Activated CD4-positive, alpha-beta T cell treated with anti-CD3 and anti-CD28 coated beads, Interleukin-10, Interleukin-2, amounts not matched to agents 100 ng/mL and 50 ng/mL, durations not matched to agents 16 hours and 8 hours (primary cell): ENCODE data around the gene ACADVL.

Source experiments
- DNase-seq: peaks from one replicate; pipeline ENCODE4 v3.0.0-alpha.2; 2020

The ACADVL gene

DNA sequence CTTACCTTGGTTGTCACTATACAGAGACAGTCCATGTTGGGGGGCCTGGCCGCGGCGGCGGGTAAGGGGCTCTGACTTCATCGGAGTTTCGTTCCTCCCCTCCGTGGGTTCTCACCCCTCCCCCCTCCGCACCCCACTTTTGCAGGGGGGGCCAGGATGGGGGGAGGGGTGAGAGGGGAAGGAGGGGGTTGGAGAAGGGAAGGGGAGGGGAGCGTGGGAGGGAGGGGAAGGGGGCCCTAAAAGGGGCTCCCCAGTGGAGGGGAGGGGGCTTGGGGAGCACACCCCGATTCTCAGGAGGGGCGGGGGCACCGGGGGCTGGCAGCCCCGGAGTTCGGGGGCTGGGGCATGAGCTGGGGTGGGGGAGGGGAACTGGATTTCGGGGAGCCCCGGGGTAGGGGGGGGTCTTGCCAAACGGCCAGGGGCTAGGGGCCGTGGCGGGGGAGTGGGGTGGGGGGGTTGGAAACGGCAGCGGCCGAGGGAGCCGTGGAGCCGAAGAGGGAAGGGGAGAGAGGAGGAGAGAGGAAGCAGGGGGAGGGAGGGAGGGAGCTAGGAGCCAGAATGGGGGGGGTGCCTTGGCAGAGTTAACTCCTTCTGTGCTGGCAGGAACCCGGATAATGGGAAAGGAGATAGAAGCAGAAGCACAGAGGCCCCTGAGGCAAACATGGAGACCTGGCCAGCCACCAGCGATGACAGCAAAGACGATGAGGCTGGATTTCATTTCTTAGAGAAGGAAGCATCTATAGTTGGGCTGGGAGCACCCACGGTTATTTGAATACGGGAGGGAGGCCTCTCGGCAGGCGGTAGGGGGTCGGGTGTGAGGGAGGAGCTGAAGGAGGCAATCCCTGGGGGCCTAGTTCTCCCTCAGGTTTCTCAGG lies 2.4 kb upstream of the ACADVL start:
- DNase-seq, result no peak

DNA sequence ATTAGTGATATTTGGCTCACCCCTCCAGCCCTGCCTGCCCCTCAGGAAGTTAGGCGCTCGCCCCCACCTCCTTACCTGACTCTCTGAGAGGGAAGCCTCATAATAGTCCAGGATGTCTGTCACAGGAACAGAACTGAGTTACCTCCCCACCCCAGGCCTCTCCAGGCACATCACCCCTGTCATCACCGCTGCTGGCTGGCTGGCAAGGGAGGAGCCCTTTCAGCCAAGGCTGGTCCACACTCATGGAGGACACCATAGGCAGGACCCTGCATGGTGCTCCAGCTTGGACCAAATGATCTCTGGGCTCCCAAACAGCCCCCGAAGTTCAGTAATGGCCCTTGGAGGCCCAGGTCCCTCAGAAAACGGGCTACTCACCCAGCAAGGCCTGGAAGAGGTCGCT lies 1.6 kb upstream of the ACADVL start:
- DNase-seq, result no peak

DNA sequence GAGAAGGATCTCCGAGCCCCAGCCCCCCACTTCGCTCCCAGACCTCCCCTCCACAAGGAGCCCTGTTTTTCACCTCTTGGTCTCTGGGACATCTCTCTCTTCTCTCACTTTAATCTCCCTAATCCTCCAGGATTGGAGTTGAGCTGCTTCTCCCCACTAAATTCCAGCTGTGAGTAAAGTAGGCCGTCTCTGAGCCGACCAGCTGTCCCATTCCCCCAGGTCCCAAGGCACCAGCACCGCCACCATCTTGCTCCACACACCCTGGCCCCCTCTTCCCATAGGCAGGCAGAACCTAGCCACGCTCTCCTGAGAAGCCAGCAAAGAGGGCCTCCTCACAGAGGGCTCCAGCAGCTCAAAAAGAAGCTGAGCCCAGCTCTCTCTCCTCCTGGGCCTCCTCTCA lies 980 bp upstream of the ACADVL start:
- DNase-seq, result no peak

DNA sequence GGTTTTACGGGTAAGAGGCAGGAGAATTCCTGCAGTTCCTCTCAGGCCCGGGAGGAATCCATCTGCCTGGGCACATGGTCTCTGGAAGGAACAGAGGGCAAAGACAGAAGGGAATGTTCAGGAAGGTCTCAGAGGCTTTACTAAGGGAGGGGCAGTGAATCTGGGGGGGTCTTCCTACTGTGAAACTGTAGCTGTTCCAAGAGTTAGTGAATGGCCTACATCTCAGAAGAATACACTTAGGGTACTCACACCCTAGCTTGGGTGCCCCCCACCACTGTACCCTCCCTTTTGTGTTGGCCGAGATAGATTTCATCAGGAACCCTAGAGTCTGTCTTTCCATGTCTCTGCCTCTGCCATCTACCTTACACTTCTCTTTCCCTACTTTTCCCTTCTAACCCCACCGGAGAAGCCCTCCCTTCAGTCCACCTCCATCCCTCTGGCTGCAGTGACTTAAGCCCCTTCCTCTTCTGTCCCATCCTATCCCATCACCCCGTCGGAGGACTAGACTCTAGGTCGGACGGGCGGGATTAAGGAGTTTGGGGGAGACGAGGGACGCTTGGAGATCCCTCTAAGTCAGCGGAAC lies 418 bp upstream of the ACADVL start:
- no peak for DNase-seq

DNA sequence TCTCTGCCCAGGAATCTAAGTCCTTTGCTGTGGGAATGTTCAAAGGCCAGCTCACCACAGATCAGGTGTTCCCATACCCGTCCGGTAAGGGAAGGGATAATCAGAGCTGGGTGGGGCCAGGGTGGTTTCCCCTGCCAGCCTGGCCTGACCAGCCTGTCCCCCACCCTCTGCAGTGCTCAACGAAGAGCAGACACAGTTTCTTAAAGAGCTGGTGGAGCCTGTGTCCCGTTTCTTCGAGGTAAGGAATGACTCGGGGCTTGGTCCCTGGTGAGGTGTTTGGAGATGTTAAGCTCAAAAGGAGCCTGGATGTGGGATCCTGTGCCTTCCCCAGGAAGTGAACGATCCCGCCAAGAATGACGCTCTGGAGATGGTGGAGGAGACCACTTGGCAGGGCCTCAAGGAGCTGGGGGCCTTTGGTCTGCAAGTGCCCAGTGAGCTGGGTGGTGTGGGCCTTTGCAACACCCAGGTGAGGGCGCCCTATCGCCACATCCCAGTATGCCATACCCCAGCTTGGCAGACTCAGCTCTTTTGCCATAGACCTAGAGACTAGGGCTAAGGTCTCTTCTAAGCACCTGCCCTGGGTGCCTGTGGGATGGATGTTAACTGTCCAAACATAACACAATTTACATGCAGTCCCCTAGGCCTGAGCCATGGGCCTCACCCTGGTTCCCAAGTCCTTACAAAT lies 997 bp downstream of the ACADVL start:
- DNase-seq, result peak; percentile 78

DNA sequence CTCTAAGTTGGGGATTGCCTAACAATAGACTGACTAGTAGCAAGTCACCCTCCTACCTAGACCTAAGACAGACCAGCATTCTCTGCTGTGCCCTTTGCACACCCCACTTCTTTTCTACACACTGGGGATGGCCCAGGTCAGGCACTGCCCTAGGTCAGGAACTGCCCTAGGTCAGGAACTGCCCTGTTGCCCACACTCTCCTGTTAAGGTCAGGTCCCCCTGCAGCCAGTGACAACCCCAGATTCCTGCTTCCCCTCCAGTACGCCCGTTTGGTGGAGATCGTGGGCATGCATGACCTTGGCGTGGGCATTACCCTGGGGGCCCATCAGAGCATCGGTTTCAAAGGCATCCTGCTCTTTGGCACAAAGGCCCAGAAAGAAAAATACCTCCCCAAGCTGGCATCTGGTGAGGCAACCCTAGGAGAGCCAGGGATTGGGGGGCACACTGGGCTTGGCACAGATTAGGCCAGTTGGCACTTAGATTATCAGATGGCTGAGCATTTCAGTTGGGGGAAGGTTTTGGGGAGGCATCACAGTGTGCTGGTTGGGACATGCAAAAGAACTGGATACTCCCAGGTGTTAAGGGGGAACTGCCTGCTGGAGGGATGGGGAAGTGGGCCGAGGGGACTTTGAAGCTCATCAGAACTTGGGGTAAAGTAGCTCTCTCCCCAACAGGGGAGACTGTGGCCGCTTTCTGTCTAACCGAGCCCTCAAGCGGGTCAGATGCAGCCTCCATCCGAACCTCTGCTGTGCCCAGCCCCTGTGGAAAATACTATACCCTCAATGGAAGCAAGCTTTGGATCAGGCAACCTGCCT lies 1.7 kb downstream of the ACADVL start:
- DNase-seq, result no peak

DNA sequence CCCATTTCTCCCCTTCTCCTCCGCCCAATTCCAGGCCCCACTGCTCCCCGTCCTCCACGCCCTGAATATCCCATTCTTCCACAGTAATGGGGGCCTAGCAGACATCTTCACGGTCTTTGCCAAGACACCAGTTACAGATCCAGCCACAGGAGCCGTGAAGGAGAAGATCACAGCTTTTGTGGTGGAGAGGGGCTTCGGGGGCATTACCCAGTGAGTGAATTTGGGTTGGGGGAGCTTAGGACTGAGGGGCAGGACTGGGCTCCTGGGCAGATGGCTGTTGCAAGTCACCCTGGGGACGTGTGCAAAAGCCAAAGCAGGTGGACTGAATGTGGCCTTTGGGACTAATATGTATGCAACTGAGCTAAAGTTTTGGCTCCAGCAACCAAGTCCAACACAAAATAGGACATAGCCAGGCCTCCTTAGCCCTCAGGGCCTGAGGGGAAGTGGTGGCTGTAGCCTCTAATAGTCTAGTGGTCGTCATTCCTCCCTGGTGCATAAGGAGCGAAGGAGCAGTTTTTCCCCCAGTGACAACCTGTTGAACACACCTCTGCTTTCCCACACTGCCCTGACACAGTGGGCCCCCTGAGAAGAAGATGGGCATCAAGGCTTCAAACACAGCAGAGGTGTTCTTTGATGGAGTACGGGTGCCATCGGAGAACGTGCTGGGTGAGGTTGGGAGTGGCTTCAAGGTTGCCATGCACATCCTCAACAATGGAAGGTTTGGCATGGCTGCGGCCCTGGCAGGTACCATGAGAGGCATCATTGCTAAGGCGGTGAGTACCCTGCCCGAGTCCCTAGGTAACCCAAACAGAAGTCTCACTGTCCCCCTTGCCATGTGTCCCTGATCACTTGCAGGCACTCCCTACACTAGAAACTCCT lies 2.6 kb downstream of the ACADVL start:
- no peak for DNase-seq

DNA sequence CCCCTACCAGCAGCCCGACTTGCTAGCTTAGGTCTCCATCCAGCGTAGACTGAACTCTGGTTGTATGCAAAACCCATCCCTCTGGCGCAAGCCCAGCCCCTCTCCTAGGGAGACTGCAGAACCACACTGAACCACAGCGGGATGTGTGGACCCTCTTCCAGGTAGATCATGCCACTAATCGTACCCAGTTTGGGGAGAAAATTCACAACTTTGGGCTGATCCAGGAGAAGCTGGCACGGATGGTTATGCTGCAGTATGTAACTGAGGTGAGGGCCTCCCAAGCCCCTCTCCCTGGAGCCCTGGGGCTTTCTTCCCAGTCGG lies 3.2 kb downstream of the ACADVL start:
- DNase-seq, result no peak

DNA sequence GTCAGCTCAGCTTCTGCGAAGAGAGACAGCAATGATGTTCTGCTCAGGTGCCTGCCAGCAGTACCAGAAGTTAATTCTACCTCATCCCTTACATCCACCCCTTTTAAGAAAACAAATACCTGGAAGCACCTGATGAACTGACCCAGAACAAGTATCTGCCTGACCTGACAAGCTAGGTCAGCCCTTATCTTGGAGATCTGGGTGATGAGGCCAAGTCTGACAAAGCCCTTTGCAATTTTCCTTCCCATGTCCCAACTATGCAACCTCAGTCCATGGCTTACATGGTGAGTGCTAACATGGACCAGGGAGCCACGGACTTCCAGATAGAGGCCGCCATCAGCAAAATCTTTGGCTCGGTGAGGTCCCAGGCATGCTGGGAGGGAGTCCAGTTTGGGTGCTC lies 3.6 kb downstream of the ACADVL start:
- no peak for DNase-seq

DNA sequence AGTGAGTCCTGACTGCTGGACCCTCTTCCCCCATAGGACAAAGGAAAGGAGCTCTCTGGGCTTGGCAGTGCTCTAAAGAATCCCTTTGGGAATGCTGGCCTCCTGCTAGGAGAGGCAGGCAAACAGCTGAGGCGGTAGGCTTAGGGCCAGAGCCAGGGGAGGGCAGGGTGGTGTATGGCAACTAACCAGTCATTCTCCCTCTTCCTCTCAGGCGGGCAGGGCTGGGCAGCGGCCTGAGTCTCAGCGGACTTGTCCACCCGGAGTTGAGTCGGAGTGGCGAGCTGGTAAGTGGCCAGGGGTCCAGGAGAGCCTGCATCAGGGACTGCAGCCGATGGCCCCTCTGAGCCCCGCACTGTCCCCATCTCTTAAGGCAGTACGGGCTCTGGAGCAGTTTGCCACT lies 4.4 kb downstream of the ACADVL start:
- no peak for DNase-seq

DNA sequence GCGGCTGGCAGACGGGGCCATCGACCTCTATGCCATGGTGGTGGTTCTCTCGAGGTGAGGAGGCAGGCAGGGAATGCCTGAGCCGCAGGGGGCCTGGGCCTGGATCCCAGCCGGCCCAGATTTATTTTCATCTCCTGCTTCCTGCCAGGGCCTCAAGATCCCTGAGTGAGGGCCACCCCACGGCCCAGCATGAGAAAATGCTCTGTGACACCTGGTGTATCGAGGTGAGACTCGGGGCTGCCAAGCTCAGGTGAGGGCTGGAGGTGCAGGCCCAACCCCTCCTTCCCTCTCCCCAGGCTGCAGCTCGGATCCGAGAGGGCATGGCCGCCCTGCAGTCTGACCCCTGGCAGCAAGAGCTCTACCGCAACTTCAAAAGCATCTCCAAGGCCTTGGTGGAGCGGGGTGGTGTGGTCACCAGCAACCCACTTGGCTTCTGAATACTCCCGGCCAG lies 4.9 kb downstream of the ACADVL start:
- no peak for DNase-seq

DNA sequence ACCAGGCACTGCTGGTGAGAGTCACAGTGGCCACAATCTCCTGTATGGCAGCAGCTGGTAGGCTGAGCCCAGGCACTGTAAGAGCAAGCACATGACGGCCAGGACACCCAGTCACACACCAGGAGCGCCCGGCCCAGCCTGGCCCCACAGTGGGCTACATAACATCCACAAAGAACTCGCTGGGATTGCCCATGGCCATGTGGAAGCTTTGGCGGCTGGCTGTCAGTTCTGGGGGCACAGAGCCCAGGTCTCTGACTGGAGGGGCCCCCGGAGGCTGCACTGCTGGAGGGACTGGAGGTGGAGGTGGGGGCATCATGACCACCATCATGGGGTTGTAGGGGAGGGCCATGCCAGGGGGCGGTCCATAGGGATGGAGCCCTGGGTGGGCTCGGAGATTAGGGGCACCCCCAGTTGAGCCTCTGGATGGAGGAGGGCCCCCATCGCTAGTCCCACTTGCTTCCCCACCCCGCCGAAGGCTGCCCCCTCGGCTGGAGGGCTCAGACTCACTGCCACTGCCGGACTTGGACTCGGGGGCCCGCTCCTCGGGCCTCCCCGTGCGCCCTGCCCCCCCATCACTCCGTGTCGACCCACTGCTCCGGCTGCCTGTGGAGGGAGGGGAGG lies 6.1 kb downstream of the ACADVL start:
- DNase-seq, result no peak

DNA sequence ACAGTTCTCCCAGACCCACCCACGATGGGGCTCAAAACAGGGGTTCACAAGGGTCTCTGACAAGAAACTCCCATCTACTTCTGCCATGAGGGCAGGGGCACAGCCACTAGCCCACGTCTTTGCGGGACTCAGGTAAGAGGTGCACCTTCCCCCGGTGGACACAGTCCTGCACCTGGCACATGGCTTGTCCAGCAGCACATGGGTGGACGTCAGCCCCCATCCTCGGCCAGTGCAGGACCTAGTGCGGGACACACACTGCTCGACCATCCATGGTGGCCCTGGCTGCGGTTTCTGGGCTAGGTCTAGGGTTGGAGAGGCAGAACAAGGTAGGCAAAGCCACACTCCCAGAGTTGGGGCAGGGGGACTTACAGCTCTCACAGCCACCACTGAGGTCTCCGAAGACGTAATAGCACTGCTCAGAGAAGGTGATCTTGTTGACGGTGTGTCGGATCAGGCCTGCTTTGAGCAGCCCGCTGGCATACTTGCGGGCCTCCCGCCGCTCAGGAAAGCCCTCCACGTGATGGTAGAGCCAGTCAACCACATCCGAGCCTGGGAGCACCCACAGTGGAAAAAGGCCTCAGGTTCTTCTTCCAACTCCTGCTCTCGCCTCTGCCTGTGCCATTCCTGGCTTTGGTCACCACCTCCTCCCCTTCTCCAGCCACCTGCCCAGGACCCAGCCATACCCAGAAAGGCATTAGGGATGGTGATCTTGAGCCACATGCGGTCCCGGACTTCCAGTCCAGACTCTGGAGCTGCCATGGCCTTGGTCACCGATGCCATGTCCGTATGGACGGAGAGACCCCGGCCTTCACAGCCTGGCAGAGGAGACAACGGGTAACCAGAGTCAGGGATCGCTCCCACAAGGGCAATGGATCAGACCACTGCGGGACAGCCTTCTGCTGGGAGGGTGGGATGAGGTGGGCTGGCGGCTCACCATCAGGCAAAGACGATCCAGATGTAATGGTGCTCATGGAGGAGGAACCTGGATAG lies 7.3 kb downstream of the ACADVL start:
- no peak for DNase-seq

DNA sequence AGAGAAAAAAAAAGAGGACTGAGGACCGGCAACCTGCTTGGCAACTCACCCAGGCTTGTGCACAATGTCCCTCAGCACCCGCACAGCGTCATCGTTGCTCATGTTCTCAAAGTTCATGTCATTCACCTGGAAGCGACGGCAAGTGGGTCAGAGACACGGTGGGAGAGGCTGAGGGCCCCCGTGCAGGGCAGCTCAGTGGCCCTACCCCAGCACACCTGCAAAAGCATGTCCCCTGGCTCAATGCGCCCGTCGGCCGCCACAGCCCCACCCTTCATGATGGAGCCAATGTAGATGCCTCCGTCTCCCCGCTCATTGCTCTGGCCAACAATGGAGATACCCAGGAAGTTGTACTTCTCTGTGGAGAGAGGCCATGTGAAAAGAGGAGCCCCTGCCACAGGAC lies 9.2 kb downstream of the ACADVL start:
- no peak for DNase-seq

DNA sequence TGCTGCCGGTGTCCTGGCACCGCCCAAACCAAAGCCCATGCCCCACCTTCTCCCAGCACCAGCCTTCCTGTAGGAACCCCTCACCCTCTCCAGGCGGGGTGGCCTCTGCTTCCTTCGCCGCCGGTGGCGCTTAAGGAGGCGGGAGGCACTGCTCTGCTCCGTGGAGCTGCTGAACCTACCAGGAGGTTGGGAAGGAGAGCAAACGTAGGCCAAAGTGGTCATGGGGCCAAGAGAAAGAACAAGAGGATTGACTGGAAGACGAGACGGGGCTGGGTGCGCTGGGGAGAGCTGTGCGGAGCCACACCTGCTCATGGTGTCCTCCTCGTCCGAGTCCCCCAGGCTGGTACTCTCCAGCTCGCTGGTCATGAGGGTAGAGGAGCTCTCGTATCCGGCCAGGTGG lies 9.8 kb downstream of the ACADVL start:
- no peak for DNase-seq

DNA sequence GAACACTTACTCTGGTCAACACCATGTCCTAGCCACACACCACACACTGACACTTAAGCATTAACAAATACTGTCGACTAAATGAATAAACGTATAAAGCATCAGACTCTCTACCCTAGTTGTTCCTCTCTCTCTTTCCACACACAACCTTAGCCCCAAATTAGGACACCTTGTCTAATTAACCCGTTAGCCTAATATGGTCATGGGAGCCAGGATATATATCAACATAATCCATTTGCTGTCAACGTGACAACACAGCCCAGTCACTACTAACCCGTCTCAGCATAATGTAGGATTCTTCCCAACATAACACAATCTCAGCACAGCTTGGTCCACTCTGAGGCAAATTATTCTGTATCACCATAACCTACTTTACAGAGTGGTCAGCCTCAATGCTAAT lies 12.4 kb downstream of the ACADVL start:
- no peak for DNase-seq

DNA sequence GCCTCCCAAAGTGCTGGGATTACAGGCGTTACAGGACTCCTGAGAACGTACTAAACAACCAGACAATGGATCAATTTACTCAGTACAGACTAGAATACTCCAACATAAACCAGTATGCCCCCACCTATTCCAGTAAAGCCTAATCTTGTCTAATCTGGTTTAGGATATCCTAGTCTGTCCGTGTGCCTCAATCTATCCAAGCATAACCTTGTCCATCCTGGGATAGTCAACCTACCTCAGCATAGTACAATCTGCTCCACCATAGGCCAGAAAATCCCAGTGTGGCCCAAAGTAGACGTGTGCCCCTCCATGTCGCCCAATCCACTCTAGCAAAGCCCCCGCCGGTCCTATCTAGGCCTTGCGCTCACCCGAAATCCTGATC lies 14.0 kb downstream of the ACADVL start:
- no peak for DNase-seq

DNA sequence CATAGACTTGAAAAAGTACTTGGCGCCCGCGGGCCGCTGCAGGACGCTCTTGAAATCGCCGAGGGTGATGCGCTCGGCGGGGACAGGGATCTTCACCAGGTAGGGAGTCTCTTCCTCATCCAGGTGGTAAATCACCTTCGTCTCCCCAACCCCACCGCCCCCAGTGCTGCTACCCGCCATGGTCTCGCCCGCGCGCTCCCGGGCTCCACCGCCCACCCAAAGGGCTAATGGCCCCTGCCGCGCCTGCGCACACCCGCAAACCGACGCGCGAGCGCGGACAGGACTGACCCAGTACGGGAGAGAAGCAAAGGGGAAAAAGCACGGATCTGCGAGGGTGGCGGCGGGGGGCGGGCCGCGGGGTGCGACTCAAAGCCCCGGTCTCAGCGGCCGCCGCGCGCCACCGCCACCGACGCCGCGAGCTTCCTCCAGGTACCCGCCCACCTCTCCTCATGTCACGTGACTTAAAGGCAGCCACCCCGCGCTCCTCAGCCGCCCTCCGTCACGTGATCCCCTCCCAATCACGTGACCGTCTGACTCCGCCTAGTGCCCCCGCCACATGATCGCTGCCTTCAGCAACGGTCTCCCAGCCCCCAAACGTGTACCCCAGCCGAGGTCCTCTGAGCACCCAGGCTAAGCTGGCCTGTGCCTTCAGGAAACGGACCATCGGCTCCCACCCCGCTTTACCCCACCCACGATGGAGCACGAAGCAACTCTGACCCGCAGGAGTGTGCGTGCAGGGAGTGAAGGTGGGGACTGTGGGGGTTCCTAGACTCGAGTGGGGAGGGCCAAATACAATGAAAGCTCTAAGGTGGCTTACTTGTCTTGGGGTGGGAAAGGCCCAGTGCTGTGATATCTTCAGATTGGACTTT lies 14.6 kb downstream of the ACADVL start, which contains the start of gene DVL2:
TSS of gene DVL2 (minus strand) at position 435 of the 869 bp plus-strand sequence. CDS start at position 180, 255 bp downstream.
- DNase-seq, result peak; percentile 97
